ENCODE results near the gene SNX25. TPM values are rescaled to one million over a fixed set of nuclear protein-coding genes. Genes with fewer than 3 reads are reported as not detected.
A peak's percentile ranks its signal among the peaks of the same experiment; 100 is the strongest.

SNX25 gene
- total and polyA plus RNA-seq, 10 of the 15 experiments (the other 5 are each of a cell fraction or from before 2014, with no cell fraction given): 11.2 to 117 (median 62.8) TPM

GRCh38 chr4:185370268-185370949, 161.0 kb downstream of the SNX25 start:
- ChIA-PET SMC1A (ENCODE audit: uncharacterized antibody, unreplicated experiment) (interaction anchor here (1.0 to 1.6 kb wide), 3 partner anchors 9 to 24 kb away, joined by 3 to 6 read pairs (median 3); no protein-coding TSS in a partner anchor), RAD21 (ENCODE audit: unreplicated experiment) (no interaction called here), POLR2A (no interaction called here), CTCF (interaction anchor here (0.5 to 2.6 kb wide), 2 partner anchors 8 to 1266 kb away, joined by 5 to 7 read pairs; no protein-coding TSS in a partner anchor)
- H4K20me1 ChIP-seq (ENCODE audit: control insufficient read depth, insufficient read depth): no peaks in the 10 kb centered on the region
- WGBS (ENCODE audit: insufficient coverage, insufficient replicate concordance, low lambda C conversion rate, missing lambda C conversion rate): 99% methylated on average over 11 of the region's 11 CpGs
- H3K9me3 ChIP-seq (replicated peaks; ENCODE audit: control insufficient read depth, insufficient read depth, low read length): no peaks in the 10 kb centered on the region
- no TSS peak for BruUV-seq (replicated peaks)
- no peak overlapping the region for H3K4me3 ChIP-seq
- no peak overlapping the region for H3K9ac ChIP-seq (ENCODE audit: control insufficient read depth, insufficient read depth, low read length)
- H3K36me3 ChIP-seq (ENCODE audit: control insufficient read depth in 2 of 2, insufficient read depth in 2 of 2, low read length in 1 of 2): peaks cover 1 to 40% of the 10 kb centered on the region in 2 experiments; a peak in 3 of 4 replicates
- no peak overlapping the region for H3K4me2 ChIP-seq (ENCODE audit: control insufficient read depth, insufficient read depth)
- TF ChIP-seq HDAC6 (IDR thresholded peaks at IDR 0.05; ENCODE audit: unreplicated experiment) (no peak), NR2C1 (IDR thresholded peaks at IDR 0.05) (no peak), IKZF2 (IDR thresholded peaks at IDR 0.05) (no peak), POLR2A (IDR thresholded peaks at IDR 0.05; ENCODE audit: low read depth, low read length) (peak; percentile 24; the same call in 1 of the 2 replicates), MEF2A (IDR thresholded peaks at IDR 0.05; ENCODE audit: insufficient read depth, low read depth, low read length) (no peak), PBX3 (IDR thresholded peaks at IDR 0.05; ENCODE audit: insufficient replicate concordance, low read depth, low read length) (no peak), WRNIP1 (IDR thresholded peaks at IDR 0.05; ENCODE audit: borderline replicate concordance, low read depth, low read length) (no peak), YY1 (IDR thresholded peaks at IDR 0.05; ENCODE audit: low read depth, low read length) (no peak), POLR2AphosphoS5 (IDR thresholded peaks at IDR 0.05; ENCODE audit: low read length) (0 out of 2 replicates have a peak, but pooled peaks have one; percentile 35), IRF3 (IDR thresholded peaks at IDR 0.05) (no peak), KDM1A (IDR thresholded peaks at IDR 0.05; ENCODE audit: borderline replicate concordance) (no peak), ASH2L (IDR thresholded peaks at IDR 0.05; ENCODE audit: borderline replicate concordance, low read depth) (no peak), PAX5 (IDR thresholded peaks at IDR 0.05; ENCODE audit: borderline replicate concordance, low read depth, low read length) (no peak), LARP7 (IDR thresholded peaks at IDR 0.05) (no peak), HDGF (IDR thresholded peaks at IDR 0.05) (no peak)
- H2AFZ ChIP-seq (ENCODE audit: control insufficient read depth, low read depth, low read length): no peak overlapping the region
- no peaks in the 10 kb centered on the region for H3K79me2 ChIP-seq (ENCODE audit: control insufficient read depth, insufficient read depth, low read length)
- in situ Hi-C loops (cut with MboI) (no loop called here), intact Hi-C loops (cut with micrococcal nuclease; ENCODE audit: unreplicated experiment) (no loop called here)
- no peaks in the 10 kb centered on the region for H3K27me3 ChIP-seq (replicated peaks in 1 of 2; ENCODE audit: control insufficient read depth in 2 of 2, insufficient read depth in 2 of 2, low read length in 1 of 2)
- no peak for DNase-seq (ENCODE audit: low read depth, low spot score)
- H3K27ac ChIP-seq (ENCODE audit: control insufficient read depth, insufficient read depth): no peak overlapping the region
- no peaks in the 10 kb centered on the region for H3K4me1 ChIP-seq (ENCODE audit: control insufficient read depth, insufficient read depth, low read length)
- FAIRE-seq: no peak
- no peak for ATAC-seq
